Activated CD4-positive, alpha-beta memory T cell treated with anti-CD3 and anti-CD28 coated beads for 36 hours (primary cell): Measurements from ENCODE around the gene ALDOB. TPM values are rescaled to one million over a fixed set of nuclear protein-coding genes. Genes with fewer than 3 reads are reported as not detected.

Experiments used
- CTCF ChIA-PET: fragments of 350-600 bp; sonication (Branson Sonifier 250); formaldehyde crosslinking; loops from one replicate; lab custom pipeline; 2021; ENCODE audit warnings: antibody characterized with exemption, inconsistent platforms; lab: Charles Lee
- POLR2A ChIA-PET: fragments of 350-600 bp; sonication (Branson Sonifier 250); formaldehyde crosslinking; loops from one replicate; lab custom pipeline; 2021; ENCODE audit warnings: antibody characterized with exemption; lab: Charles Lee
- DNase-seq: peaks from one replicate; pipeline ENCODE4 v3.0.0-alpha.2; 2020
- H3K27ac Mint-ChIP-seq: one replicate; pipeline ENCODE4 v1.8.0; 2021; ENCODE audit warnings: mixed read lengths
- H3K27me3 Mint-ChIP-seq: one replicate; pipeline ENCODE4 v1.8.0; 2021; ENCODE audit warnings: mixed read lengths
- H3K36me3 Mint-ChIP-seq: one replicate; pipeline ENCODE4 v1.8.0; 2021; ENCODE audit warnings: mixed read lengths
- H3K4me1 Mint-ChIP-seq: one replicate; pipeline ENCODE4 v1.8.0; 2021; ENCODE audit warnings: low read depth, mixed read lengths
- H3K4me3 Mint-ChIP-seq: one replicate; pipeline ENCODE4 v1.8.0; 2021; ENCODE audit warnings: mild to moderate bottlenecking, mixed read lengths
- H3K9me3 Mint-ChIP-seq: one replicate; pipeline ENCODE4 v1.8.0; 2021; ENCODE audit warnings: mixed read lengths
- intact Hi-C: fragments of 100-400 bp; cut with micrococcal nuclease; formaldehyde crosslinking; loops from one replicate; pipeline ENCODE4 v1.15.1; 2023
- total RNA-seq, 2 experiments: library from RNA; stranded (reverse); gene quantifications; one replicate each; pipeline ENCODE4 v1.2.3, GENCODE V29; 2021

ALDOB gene
- total RNA-seq, 2 experiments from 2014 or later, result not detected

DNA sequence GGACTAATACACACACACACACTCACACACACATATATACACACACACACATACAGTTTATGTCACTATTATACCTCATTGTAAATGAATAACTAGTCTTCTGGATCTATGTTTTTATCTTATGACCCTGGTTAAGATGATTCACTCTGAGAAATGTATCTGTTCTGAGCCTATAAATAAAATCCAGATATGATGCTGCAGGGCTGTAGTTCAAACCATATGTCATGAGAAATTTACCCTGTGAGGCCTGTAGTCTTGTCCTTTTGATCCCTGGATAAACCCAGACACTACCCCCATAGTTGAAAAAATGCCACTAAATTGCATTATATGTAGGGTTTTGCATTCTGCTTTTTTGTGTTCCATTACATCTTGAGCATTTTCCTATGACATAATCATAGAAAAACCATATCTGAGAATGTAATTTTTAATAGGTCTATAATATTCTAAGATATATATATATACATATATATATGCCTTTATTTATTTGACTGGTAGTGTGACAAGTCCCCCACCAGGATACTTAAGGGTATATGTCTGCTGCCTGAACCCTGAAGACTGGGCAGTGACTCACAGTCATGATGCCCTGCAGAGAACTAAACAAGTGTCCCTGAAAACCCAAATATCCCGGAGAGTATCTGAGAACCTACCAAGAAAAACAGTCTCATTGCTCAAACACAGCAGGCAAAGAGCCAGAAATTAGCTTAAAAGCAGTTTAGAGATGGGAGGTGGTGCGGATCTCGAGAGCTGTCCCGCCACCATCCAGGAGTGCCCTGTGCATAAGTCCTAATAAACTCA lies 18.4 kb upstream of the ALDOB start:
- Mint-ChIP-seq H3K36me3 (no peaks in the 10 kb centered on the region), H3K4me1 (peaks cover 6% of the 10 kb centered on the region), H3K27ac (no peak overlapping the region), H3K27me3 (peaks cover 19% of the 10 kb centered on the region), H3K9me3 (peaks cover 3% of the 10 kb centered on the region), H3K4me3 (no peak overlapping the region)
- ChIA-PET CTCF (interaction anchor here (1.6 to 1.9 kb wide), 2 partner anchors 75 to 79 kb away, joined by 6 to 11 read pairs; partner anchors contain the start of gene RNF20), POLR2A (no interaction called here)
- intact Hi-C loops, result no loop called here
- no peak for DNase-seq

GRCh38 chr9:101451498-101451897 lies 15.9 kb upstream of the ALDOB start:
- Mint-ChIP-seq H3K27me3 (peaks cover 30% of the 10 kb centered on the region), H3K27ac (no peak overlapping the region), H3K36me3 (no peaks in the 10 kb centered on the region), H3K4me3 (no peak overlapping the region), H3K9me3 (peaks cover 3% of the 10 kb centered on the region), H3K4me1 (peaks cover 10% of the 10 kb centered on the region)
- POLR2A ChIA-PET, result no interaction called here
- DNase-seq, result no peak
- intact Hi-C loops, result no loop called here
- CTCF ChIA-PET, result interaction anchor here (1.0 kb wide), 1 partner anchor 79 kb away, joined by 3 read pairs; no protein-coding TSS in a partner anchor

GRCh38 chr9:101450931-101451330 lies 15.4 kb upstream of the ALDOB start:
- Mint-ChIP-seq H3K36me3 (no peaks in the 10 kb centered on the region), H3K27ac (no peak overlapping the region), H3K27me3 (peaks cover 33% of the 10 kb centered on the region), H3K4me1 (peaks cover 10% of the 10 kb centered on the region), H3K9me3 (peaks cover 3% of the 10 kb centered on the region), H3K4me3 (no peak overlapping the region)
- CTCF ChIA-PET, result interaction anchor here (0.8 to 1.0 kb wide), 2 partner anchors 8 to 79 kb away, joined by 3 to 4 read pairs; no protein-coding TSS in a partner anchor
- POLR2A ChIA-PET, result no interaction called here
- intact Hi-C loops, result no loop called here
- DNase-seq, result no peak

DNA sequence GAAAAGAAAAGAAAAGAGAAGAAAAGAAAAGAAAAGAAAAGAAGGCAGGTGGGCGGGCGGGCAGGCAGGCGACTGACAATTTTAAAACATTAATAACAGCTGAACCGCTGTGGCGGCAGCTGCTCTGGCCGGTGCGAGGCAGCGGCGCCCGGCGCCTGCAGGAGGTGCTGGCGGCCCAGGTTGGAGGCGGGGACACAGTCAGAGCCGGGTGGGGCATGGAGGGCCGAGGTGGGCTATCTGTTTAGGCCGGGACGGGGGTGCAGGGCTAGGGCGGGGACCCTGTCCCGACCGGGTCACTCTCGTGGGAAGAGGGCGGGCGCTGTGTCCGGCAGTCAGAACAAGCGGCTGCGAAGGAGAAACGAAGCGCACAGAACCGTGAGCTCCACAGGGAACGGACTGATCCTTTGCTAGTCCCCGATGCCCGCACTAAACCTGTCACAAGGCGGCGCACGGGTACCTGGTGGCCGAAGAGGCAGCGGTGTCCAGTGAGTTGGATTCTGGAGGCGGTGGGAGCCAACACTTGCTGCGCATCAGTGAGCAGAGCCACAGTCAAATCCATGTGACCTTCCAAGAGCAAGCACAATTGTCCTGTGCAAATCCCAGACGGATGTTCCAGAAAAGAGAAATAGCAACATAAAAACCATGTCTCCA lies 13.6 kb upstream of the ALDOB start:
- ChIA-PET POLR2A (no interaction called here), CTCF (interaction anchor here (0.6 to 2.1 kb wide), 18 partner anchors 9 to 121 kb away, joined by 3 to 24 read pairs (median 4); partner anchors contain the start of gene RNF20)
- Mint-ChIP-seq H3K9me3 (peaks cover 3% of the 10 kb centered on the region), H3K4me3 (peak overlapping the region; percentile 57), H3K36me3 (no peaks in the 10 kb centered on the region), H3K27ac (no peak overlapping the region), H3K4me1 (peaks cover 13% of the 10 kb centered on the region), H3K27me3 (peaks cover 41% of the 10 kb centered on the region)
- intact Hi-C loops, result loop anchor here (1.0 kb wide), 2 partner anchors 51 to 81 kb away; partner anchors contain the start of genes MRPL50 and ZNF189
- DNase-seq, result peak; percentile 65

DNA sequence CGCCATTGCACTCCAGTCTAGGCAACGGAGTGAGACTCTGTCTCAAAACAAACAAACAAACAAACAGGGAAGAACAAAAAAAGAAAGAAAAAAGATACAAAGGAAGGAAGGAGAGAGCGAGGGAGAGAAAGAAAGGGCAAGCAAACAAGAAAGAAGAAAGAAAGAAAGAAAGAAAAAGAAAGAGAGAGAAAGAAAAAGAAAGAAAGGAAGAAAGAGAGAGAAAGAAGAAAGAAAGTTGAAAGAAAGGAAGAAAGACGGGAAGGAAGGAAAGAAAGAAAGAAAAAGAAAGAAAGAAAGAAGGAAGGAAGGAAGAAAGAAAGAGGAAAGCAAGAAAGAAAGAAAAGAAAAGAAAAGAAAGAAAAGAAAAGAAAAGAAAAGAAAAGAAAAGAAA lies 13.1 kb upstream of the ALDOB start:
- H3K27me3 Mint-ChIP-seq, result peaks cover 41% of the 10 kb centered on the region
- H3K4me1 Mint-ChIP-seq, result peaks cover 13% of the 10 kb centered on the region
- POLR2A ChIA-PET, result no interaction called here
- intact Hi-C loops, result loop anchor here (1.0 kb wide), 2 partner anchors 50 to 82 kb away; partner anchors contain the start of genes MRPL50 and ZNF189
- H3K36me3 Mint-ChIP-seq, result no peaks in the 10 kb centered on the region
- DNase-seq, result no peak
- peak overlapping the region; percentile 58 for H3K4me3 Mint-ChIP-seq
- peaks cover 3% of the 10 kb centered on the region for H3K9me3 Mint-ChIP-seq
- H3K27ac Mint-ChIP-seq, result no peak overlapping the region
- CTCF ChIA-PET, result interaction anchor here (0.9 to 2.1 kb wide), 16 partner anchors 10 to 121 kb away, joined by 3 to 24 read pairs (median 4); partner anchors contain the start of gene RNF20

GRCh38 chr9:101446732-101447131 lies 11.2 kb upstream of the ALDOB start:
- H3K4me3 Mint-ChIP-seq, result no peak overlapping the region
- intact Hi-C loops, result no loop called here
- no peaks in the 10 kb centered on the region for H3K9me3 Mint-ChIP-seq
- no peak for DNase-seq
- no peak overlapping the region for H3K27ac Mint-ChIP-seq
- POLR2A ChIA-PET, result no interaction called here
- CTCF ChIA-PET, result interaction anchor here (0.8 to 2.1 kb wide), 3 partner anchors 12 to 59 kb away, joined by 3 to 9 read pairs (median 3); partner anchors contain the start of genes MRPL50 and ZNF189
- peaks cover 13% of the 10 kb centered on the region for H3K4me1 Mint-ChIP-seq
- H3K36me3 Mint-ChIP-seq, result no peaks in the 10 kb centered on the region
- H3K27me3 Mint-ChIP-seq, result peaks cover 39% of the 10 kb centered on the region

DNA sequence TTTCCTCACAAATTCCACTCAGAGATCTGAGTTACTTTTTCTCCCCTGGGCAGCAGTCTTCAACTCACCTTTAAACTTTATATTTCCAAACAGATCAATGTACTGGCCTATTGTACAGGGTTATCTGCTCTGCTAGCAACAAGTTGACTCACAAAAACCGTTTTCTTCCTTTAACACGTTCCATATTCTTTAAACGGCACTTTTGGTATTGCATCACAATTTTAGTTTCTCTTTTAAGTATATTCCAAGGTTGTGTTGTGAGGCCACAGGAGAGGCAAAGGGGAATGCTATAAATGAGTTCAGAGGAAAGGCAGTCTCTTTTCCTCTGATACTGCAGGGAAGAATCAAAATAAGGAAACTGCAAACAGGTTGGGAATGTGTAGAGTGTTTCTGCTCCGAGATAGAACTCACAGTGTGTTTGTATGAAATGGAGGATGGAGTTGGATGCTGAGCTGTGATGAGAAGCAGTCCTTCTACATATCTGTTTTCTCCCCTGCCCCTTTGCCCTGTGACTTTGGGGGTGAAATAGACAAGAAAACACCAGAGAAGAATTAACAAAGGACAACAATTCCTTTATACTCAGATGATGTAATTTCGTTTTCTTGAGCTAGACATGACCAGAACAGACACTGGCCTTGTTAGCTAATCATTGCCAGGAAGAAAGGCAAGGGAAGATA lies 9.9 kb upstream of the ALDOB start:
- H3K9me3 Mint-ChIP-seq, result no peaks in the 10 kb centered on the region
- H3K36me3 Mint-ChIP-seq, result no peaks in the 10 kb centered on the region
- ChIA-PET POLR2A (no interaction called here), CTCF (interaction anchor here (1.2 to 2.1 kb wide), 3 partner anchors 11 to 58 kb away, joined by 3 to 9 read pairs (median 4); no protein-coding TSS in a partner anchor)
- intact Hi-C loops, result no loop called here
- H3K27ac Mint-ChIP-seq, result no peak overlapping the region
- DNase-seq, result no peak
- peaks cover 13% of the 10 kb centered on the region for H3K4me1 Mint-ChIP-seq
- H3K4me3 Mint-ChIP-seq, result no peak overlapping the region
- H3K27me3 Mint-ChIP-seq, result peaks cover 35% of the 10 kb centered on the region

DNA sequence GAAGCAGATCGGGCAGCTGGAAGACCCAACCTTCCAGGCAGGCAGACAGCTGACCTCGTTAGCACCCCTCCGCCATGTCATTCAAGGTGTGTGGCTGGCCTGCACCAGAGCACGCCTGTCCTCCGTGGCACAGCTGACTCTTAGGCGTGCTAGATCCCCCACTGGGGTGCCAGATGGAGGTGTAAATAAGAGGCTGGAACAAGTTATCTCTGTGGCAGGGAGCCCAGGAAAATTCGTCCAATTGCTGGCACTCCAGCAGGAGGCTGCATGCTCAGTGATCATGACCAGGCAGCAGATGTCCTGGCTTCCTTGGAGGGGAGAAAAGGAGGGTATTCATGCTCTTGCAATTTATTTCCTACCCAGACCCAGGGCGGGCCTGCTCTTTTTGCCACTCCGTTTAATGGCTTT lies 7.8 kb upstream of the ALDOB start:
- ChIA-PET POLR2A (no interaction called here), CTCF (no interaction called here)
- H3K4me3 Mint-ChIP-seq, result no peak overlapping the region
- peaks cover 27% of the 10 kb centered on the region for H3K27me3 Mint-ChIP-seq
- H3K4me1 Mint-ChIP-seq, result peaks cover 3% of the 10 kb centered on the region
- DNase-seq, result no peak
- no peaks in the 10 kb centered on the region for H3K36me3 Mint-ChIP-seq
- H3K9me3 Mint-ChIP-seq, result no peaks in the 10 kb centered on the region
- intact Hi-C loops, result no loop called here
- H3K27ac Mint-ChIP-seq, result no peak overlapping the region

DNA sequence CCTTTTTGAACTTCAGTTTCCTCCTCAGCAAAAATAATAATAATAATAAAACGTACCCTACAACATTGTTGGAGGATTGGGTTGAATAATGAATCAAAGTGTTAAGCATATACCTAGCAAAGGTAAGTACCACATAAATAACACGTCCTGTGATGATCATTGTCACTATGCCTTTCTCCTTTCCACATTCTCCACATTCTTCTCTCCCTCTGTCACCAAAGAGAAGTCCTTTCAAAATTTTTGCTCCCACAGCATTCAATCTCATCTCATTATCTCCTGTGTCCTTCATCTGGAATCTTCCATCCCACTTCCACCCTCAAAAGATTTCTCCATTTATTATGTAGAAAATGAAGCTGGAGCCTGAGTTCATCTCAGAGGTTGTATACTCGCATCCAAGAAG lies 7.2 kb upstream of the ALDOB start:
- Mint-ChIP-seq H3K27ac (no peak overlapping the region), H3K4me1 (peaks cover 3% of the 10 kb centered on the region), H3K27me3 (peaks cover 29% of the 10 kb centered on the region), H3K36me3 (no peaks in the 10 kb centered on the region), H3K4me3 (no peak overlapping the region), H3K9me3 (no peaks in the 10 kb centered on the region)
- intact Hi-C loops, result no loop called here
- DNase-seq, result no peak
- CTCF ChIA-PET, result no interaction called here
- POLR2A ChIA-PET, result no interaction called here

- intact Hi-C loops, result no loop called here
- ChIA-PET POLR2A (no interaction called here), CTCF (interaction anchor here (0.7 kb wide), 1 partner anchor 17 kb away, joined by 3 read pairs; no protein-coding TSS in a partner anchor)
- no peak for DNase-seq
- Mint-ChIP-seq H3K9me3 (no peaks in the 10 kb centered on the region), H3K4me3 (no peak overlapping the region), H3K4me1 (peaks cover 3% of the 10 kb centered on the region), H3K27me3 (peaks cover 33% of the 10 kb centered on the region), H3K27ac (no peak overlapping the region), H3K36me3 (no peaks in the 10 kb centered on the region)
These were observed 6.7 kb upstream of the ALDOB start for GRCh38 chr9:101442318-101442717.

GRCh38 chr9:101440714-101441230 lies 5.2 kb upstream of the ALDOB start:
- Mint-ChIP-seq H3K27me3 (peaks cover 28% of the 10 kb centered on the region), H3K4me3 (no peak overlapping the region), H3K27ac (no peak overlapping the region), H3K4me1 (peaks cover 3% of the 10 kb centered on the region), H3K9me3 (no peaks in the 10 kb centered on the region), H3K36me3 (no peaks in the 10 kb centered on the region)
- POLR2A ChIA-PET, result no interaction called here
- intact Hi-C loops, result no loop called here
- no peak for DNase-seq
- CTCF ChIA-PET, result interaction anchor here (0.7 to 1.0 kb wide), 2 partner anchors 9 to 18 kb away, joined by 3 read pairs; no protein-coding TSS in a partner anchor
